Gastrocnemius medialis (tissue), 4 donors: ENCODE results near the gene PAH. TPM values are rescaled to one million over a fixed set of nuclear protein-coding genes. Genes with fewer than 3 reads are reported as not detected.

Experiments used
- ATAC-seq, 2 donors: fragments of 150-250 bp; one replicate each; pipeline ENCODE4 v1.9.1; 2016
- DNase-seq, 2 donors: peaks; one replicate each; pipeline ENCODE4 v3.0.0-alpha.2; 2019
- H3K27ac ChIP-seq, 4 donors: fragments of 200-600 bp; sonication (generic); 1 replicate in 1 of 4; 2 replicates in 3 of 4; pipeline ENCODE4 v1.5.1; 2016 to 2018; ENCODE audit warnings: mild to moderate bottlenecking in 2 of 4, moderate library complexity in 1 of 4
- H3K27me3 ChIP-seq, 3 donors: fragments of 200-600 bp; sonication (generic) in 2 of 3; 1 replicate in 1 of 3; 2 replicates in 2 of 3; pipeline versions ENCODE4 v1.5.1 to v1.6.0; 2016 to 2019; ENCODE audit warnings: mild to moderate bottlenecking in 1 of 3, moderate library complexity in 1 of 3
- H3K36me3 ChIP-seq, 2 donors: fragments of 200-600 bp; sonication (generic) in 1 of 2; one replicate each; pipeline ENCODE4 v1.5.1; 2017 to 2018
- H3K4me1 ChIP-seq, 2 donors: fragments of 200-600 bp; sonication (generic) in 1 of 2; one replicate each; pipeline ENCODE4 v1.5.1; 2016 to 2017; ENCODE audit warnings: mild to moderate bottlenecking in 2 of 2
- H3K4me3 ChIP-seq, 4 donors: fragments of 200-600 bp; sonication (generic) in 3 of 4; 1 replicate in 1 of 4; 2 replicates in 3 of 4; pipeline ENCODE4 v1.5.1; 2016 to 2019; ENCODE audit warnings: mild to moderate bottlenecking in 2 of 4
- H3K9me3 ChIP-seq, 3 donors: fragments of 200-600 bp; sonication (generic) in 2 of 3; 1 replicate in 1 of 3; 2 replicates in 2 of 3; pipeline ENCODE4 v1.5.1; 2016 to 2019
- CTCF ChIP-seq, 5 experiments: fragments of 450-650 bp in 3 of 5; fragments of 200-600 bp in 2 of 5; sonication (generic) in 2 of 5; IDR thresholded peaks in 4 of 5; conservative IDR thresholded peaks in 1 of 5; 1 replicate in 4 of 5; 2 replicates in 1 of 5; pipeline ENCODE4 v1.5.1; 2016 to 2019; ENCODE audit warnings: antibody characterized with exemption in 5 of 5, mild to moderate bottlenecking in 3 of 5, moderate library complexity in 3 of 5
- POLR2A ChIP-seq, 2 donors: fragments of 450-650 bp; IDR thresholded peaks; one replicate each; pipeline ENCODE4 v1.6.1; 2017; ENCODE audit warnings: antibody characterized with exemption in 2 of 2, mild to moderate bottlenecking in 2 of 2, moderate library complexity in 2 of 2
- in situ Hi-C, 4 donors: fragments of 200-750 bp; cut with MboI; loops; one replicate each; pipeline versions ENCODE4 v1.15.0 to v1.8.0; 2017; ENCODE audit warnings: low sequenced_read_pairs in 4 of 4
- intact Hi-C: fragments of 100-400 bp; cut with DNase I; formaldehyde crosslinking; loops from one replicate; pipeline ENCODE4 v1.15.1; 2023; ENCODE audit warnings: low total_unique reads
- total RNA-seq, 4 donors: library from RNA; depleted of rRNA; stranded (reverse); fragments of >200 nt; gene quantifications; one replicate each; pipeline versions ENCODE4 v1.1.0 to v1.2.3, GENCODE V29; 2016

PAH gene
- total RNA-seq, 4 donors from 2014 or later = 1.2 to 3.6 TPM; not detected in 2

DNA sequence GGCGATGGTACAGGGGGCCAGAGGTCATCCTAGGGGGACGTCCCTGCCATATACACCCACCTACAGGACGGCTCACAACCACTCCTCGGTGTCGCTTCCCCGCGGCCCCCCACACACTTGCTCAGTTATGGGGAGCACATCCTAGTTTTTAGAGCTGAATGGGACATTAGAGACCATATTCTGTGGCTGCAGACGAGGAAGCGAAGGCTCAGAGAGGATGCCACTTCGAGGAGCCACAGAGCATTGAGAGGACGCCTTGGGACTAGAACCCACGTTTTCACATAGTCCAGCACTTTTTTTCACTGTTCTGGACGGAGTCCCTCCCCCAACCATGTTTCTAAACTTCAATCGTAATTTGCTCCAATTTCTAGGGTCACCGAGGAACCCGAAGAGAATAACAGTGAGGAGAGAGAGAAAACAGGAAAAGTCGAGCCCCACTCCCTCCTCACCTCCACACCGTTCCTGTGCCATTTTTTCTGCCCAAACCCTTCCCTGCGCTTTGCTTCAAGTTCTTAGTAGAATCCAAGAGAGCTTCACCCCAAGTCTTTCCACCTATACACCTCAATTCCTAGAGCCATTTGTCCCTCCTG lies 39.8 kb upstream of the PAH start:
- Histone ChIP-seq H3K4me1 (peaks cover 0 to 12% of the 10 kb centered on the region in 2 donors), H3K36me3 (no peaks in the 10 kb centered on the region), H3K4me3 (peak overlapping the region in 1 of 4 donors; percentile 44), H3K27ac (no peak overlapping the region), H3K27me3 (peaks cover 71 to 80% (median 76%) of the 10 kb centered on the region in 3 donors), H3K9me3 (no peaks in the 10 kb centered on the region)
- TF ChIP-seq POLR2A (IDR thresholded peaks at IDR 0.05) = no peak
- TF ChIP-seq CTCF (IDR thresholded peaks at IDR 0.05 in 4 of 5, conservative IDR thresholded peaks at IDR 0.05 in 1 of 5) = no peak
- ATAC-seq (no peak), DNase-seq (no peak)
- intact Hi-C loops (no loop called here), in situ Hi-C loops (no loop called here)

DNA sequence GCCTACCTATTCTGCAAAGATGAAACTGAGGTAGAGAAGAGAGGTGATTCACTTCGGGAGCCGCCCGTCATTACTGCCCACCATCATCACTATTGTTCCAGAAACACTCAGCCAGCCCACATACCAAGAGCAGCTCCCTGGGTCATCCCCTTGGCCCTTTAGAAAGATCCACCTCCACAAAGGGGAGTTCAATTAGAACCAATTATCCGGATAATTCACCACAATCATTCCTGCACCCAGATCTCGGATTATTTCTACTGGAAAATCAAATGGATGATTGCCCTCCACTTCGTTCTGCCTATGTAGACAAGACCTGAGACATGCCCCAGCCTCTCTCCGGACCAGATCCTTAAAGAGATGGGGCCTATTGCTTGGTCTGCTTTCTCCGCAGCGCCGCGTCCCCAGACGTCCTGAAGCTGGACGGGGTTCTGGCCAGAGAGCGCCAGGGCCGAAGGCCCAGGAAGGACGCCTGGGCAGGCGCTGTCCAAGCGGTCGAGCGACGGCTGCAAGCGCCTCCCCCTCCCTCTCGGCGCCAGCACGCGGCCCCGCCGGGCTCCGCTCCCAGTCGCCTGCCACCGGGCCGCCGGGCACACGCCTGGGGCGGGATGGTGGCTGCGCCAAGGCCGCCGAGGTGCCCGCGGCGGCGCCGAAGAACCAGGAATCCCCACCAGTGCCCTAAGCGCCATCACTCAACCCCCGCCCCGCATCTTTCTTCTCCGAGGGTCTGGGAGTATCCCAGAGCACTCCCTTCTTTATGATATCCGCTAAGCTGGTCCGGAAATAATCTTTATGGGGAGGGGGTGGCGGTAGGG lies 39.1 kb upstream of the PAH start:
- no peaks in the 10 kb centered on the region for H3K36me3 ChIP-seq
- DNase-seq (no peak), ATAC-seq (no peak)
- TF ChIP-seq CTCF (IDR thresholded peaks at IDR 0.05 in 4 of 5, conservative IDR thresholded peaks at IDR 0.05 in 1 of 5) = no peak
- no peak for TF ChIP-seq POLR2A (IDR thresholded peaks at IDR 0.05)
- H3K27ac ChIP-seq = no peak overlapping the region
- peaks cover 69 to 78% (median 76%) of the 10 kb centered on the region in 3 donors for H3K27me3 ChIP-seq
- H3K9me3 ChIP-seq = no peaks in the 10 kb centered on the region
- H3K4me3 ChIP-seq = no peak overlapping the region
- in situ Hi-C loops = no loop called here
- peaks cover 0 to 12% of the 10 kb centered on the region in 2 donors for H3K4me1 ChIP-seq
- intact Hi-C loops = no loop called here

- DNase-seq = no peak
- Histone ChIP-seq H3K36me3 (no peaks in the 10 kb centered on the region), H3K27me3 (peaks cover 61 to 74% (median 67%) of the 10 kb centered on the region in 3 donors), H3K9me3 (no peaks in the 10 kb centered on the region), H3K4me1 (peaks cover 0 to 16% of the 10 kb centered on the region in 2 donors), H3K4me3 (no peak overlapping the region), H3K27ac (no peak overlapping the region)
- ATAC-seq = no peak
- intact Hi-C loops (no loop called here), in situ Hi-C loops (no loop called here)
- TF ChIP-seq POLR2A (IDR thresholded peaks at IDR 0.05) = no peak
- TF ChIP-seq CTCF (IDR thresholded peaks at IDR 0.05 in 4 of 5, conservative IDR thresholded peaks at IDR 0.05 in 1 of 5) = no peak
Observed at GRCh38 chr12:102954134-102954533, 37.1 kb upstream of the PAH start.

- H3K4me3 ChIP-seq = no peak overlapping the region
- no peaks in the 10 kb centered on the region for H3K36me3 ChIP-seq
- ATAC-seq (no peak), DNase-seq (no peak)
- H3K27me3 ChIP-seq = peaks cover 56 to 72% (median 60%) of the 10 kb centered on the region in 3 donors
- in situ Hi-C loops (no loop called here), intact Hi-C loops (no loop called here)
- TF ChIP-seq CTCF (IDR thresholded peaks at IDR 0.05 in 4 of 5, conservative IDR thresholded peaks at IDR 0.05 in 1 of 5) (no peak), POLR2A (IDR thresholded peaks at IDR 0.05) (no peak)
- H3K9me3 ChIP-seq = no peaks in the 10 kb centered on the region
- no peak overlapping the region for H3K27ac ChIP-seq
- H3K4me1 ChIP-seq = peaks cover 0 to 10% of the 10 kb centered on the region in 2 donors
Observed at GRCh38 chr12:102953221-102953620, 36.2 kb upstream of the PAH start.
